K562 (cell line): ENCODE data around the gene EMC9. TPM values are rescaled to one million over a fixed set of nuclear protein-coding genes. Genes with fewer than 3 reads are reported as not detected.

Experiments used
- BACH1 ChIP-seq: fragments of 200-800 bp; sonication (Bioruptor generic); IDR thresholded peaks from 2 replicates; pipeline ENCODE4 v1.6.1; 2016; ENCODE audit warnings: missing genetic modification characterization, missing compliant biosample characterization
- MCM7 ChIP-seq, 2 experiments: fragments of 450-650 bp; IDR thresholded peaks; 2 replicates each; pipeline ENCODE4 v1.6.1; 2016 to 2018
- NFIX ChIP-seq: fragments of 250-450 bp; sonication (Bioruptor Pico); IDR thresholded peaks from 2 replicates; pipeline ENCODE4 v1.4.0; 2020; ENCODE audit warnings: low read depth, mild to moderate bottlenecking, moderate library complexity
- PCBP1 ChIP-seq: fragments of 200-400 bp; formaldehyde crosslinking; IDR thresholded peaks from 2 replicates; pipeline ENCODE4 v1.6.1; 2018; ENCODE audit warnings: mild to moderate bottlenecking, low read depth, low read length; ENCODE audit not compliant: poor library complexity, severe bottlenecking
- PHF21A ChIP-seq: fragments of 450-650 bp; IDR thresholded peaks from 2 replicates; pipeline ENCODE4 v1.6.1; 2017; ENCODE audit warnings: low read depth, borderline replicate concordance
- PTBP1 ChIP-seq: fragments of 200-400 bp; formaldehyde crosslinking; IDR thresholded peaks from 2 replicates; pipeline ENCODE4 v1.6.1; 2017; ENCODE audit warnings: low read depth, low read length
- SMARCC2 ChIP-seq: fragments of 450-650 bp; IDR thresholded peaks from 2 replicates; pipeline ENCODE4 v1.6.1; 2017; ENCODE audit warnings: antibody characterized with exemption, moderate library complexity, mild to moderate bottlenecking, low read depth
- ZNF134 ChIP-seq: fragments of 250-450 bp; sonication (Bioruptor Pico); conservative IDR thresholded peaks from 2 replicates; pipeline ENCODE4 v1.4.0; 2020
- polyA plus RNA-seq, 8 experiments: library from polyadenylated mRNA; depleted of rRNA in 4 of 8; stranded (reverse) in 5 of 8; unstranded in 3 of 8; fragments of >200 nt; fragmentation: Nextera tagmentation in 2 of 8; fragmentation: Illumina TruSeq in 1 of 8; extraction: Ambion mirVana in 2 of 8; extraction: Trizol in 1 of 8; gene quantifications; 2 replicates each; pipeline versions ENCODE4 v1.2.1 to v1.2.3, GENCODE V29; 2011 to 2014; ENCODE audit warnings: inconsistent platforms in 1 of 8, missing spikeins in 1 of 8
- total RNA-seq, 7 experiments: library from RNA; depleted of rRNA in 6 of 7; stranded (reverse); fragments of >200 nt in 6 of 7; fragmentation: Illumina TruSeq in 2 of 7; extraction: Trizol in 2 of 7; gene quantifications; 2 replicates each; pipeline versions ENCODE4 v1.2.1 to v1.2.3, GENCODE V29; 2011 to 2021; ENCODE audit warnings: low replicate concordance in 1 of 7
- TF ChIP-seq, protein P1 (sequence below): fragments of 450-650 bp; IDR thresholded peaks from 2 replicates; pipeline ENCODE4 v1.6.1; 2016; ENCODE audit warnings: mild to moderate bottlenecking, moderate library complexity
- TF ChIP-seq, protein P2 (sequence below): fragments of 250-450 bp; sonication (Bioruptor Pico); IDR thresholded peaks from 2 replicates; pipeline ENCODE4 v1.4.0; 2020

The EMC9 gene
- total and polyA plus RNA-seq, 9 of the 15 experiments (the other 6 are each of a cell fraction or from before 2014, with no cell fraction given), result 3.1 to 13.2 (median 7.8) TPM

DNA sequence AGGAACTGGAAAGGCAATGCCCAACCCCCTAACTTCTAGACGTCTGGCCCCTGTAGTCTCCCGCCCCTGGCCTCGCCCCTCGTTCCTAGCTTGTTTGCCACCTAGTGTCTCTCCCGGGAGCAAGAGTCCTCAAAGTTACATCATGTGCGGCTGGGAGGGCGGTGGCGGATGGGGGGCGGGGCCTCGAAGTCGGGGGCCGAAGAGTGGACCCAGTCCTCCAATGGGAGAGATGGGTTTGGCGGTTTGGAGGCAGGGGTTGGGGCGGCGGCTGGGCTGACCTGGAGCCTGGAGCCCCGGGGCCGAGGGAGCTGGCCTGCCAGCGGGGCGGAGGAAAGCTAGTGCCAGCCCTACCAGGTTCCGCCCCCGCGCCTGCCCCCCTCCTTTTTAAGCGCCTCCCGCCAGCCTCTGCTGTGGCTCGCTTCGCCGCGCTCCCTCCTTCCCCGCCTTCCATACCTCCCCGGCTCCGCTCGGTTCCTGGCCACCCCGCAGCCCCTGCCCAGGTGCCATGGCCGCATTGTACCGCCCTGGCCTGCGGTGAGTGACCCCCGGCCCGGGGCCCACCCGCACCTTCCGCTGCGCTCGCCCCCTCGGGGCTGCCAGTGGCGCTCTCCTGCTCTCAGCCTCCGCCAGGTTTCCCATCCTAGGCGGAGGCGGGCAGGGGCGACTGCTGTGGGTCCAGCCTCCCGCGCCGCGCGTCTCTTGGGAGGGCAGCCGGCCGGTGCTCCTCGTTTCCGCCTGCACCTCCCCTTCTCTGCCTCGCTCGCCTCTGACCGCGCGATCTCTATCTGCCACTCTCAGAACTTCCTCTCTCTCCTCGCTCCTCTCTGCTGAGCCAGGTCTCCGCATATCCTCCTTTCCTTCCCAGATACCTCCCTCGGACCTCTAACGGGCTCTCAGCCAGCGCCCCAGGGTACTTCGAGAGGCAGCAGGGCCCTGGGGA lies 47.2 kb downstream of the EMC9 start, which contains the start of gene PCK2 (continued):
- TF ChIP-seq, protein P1, sequence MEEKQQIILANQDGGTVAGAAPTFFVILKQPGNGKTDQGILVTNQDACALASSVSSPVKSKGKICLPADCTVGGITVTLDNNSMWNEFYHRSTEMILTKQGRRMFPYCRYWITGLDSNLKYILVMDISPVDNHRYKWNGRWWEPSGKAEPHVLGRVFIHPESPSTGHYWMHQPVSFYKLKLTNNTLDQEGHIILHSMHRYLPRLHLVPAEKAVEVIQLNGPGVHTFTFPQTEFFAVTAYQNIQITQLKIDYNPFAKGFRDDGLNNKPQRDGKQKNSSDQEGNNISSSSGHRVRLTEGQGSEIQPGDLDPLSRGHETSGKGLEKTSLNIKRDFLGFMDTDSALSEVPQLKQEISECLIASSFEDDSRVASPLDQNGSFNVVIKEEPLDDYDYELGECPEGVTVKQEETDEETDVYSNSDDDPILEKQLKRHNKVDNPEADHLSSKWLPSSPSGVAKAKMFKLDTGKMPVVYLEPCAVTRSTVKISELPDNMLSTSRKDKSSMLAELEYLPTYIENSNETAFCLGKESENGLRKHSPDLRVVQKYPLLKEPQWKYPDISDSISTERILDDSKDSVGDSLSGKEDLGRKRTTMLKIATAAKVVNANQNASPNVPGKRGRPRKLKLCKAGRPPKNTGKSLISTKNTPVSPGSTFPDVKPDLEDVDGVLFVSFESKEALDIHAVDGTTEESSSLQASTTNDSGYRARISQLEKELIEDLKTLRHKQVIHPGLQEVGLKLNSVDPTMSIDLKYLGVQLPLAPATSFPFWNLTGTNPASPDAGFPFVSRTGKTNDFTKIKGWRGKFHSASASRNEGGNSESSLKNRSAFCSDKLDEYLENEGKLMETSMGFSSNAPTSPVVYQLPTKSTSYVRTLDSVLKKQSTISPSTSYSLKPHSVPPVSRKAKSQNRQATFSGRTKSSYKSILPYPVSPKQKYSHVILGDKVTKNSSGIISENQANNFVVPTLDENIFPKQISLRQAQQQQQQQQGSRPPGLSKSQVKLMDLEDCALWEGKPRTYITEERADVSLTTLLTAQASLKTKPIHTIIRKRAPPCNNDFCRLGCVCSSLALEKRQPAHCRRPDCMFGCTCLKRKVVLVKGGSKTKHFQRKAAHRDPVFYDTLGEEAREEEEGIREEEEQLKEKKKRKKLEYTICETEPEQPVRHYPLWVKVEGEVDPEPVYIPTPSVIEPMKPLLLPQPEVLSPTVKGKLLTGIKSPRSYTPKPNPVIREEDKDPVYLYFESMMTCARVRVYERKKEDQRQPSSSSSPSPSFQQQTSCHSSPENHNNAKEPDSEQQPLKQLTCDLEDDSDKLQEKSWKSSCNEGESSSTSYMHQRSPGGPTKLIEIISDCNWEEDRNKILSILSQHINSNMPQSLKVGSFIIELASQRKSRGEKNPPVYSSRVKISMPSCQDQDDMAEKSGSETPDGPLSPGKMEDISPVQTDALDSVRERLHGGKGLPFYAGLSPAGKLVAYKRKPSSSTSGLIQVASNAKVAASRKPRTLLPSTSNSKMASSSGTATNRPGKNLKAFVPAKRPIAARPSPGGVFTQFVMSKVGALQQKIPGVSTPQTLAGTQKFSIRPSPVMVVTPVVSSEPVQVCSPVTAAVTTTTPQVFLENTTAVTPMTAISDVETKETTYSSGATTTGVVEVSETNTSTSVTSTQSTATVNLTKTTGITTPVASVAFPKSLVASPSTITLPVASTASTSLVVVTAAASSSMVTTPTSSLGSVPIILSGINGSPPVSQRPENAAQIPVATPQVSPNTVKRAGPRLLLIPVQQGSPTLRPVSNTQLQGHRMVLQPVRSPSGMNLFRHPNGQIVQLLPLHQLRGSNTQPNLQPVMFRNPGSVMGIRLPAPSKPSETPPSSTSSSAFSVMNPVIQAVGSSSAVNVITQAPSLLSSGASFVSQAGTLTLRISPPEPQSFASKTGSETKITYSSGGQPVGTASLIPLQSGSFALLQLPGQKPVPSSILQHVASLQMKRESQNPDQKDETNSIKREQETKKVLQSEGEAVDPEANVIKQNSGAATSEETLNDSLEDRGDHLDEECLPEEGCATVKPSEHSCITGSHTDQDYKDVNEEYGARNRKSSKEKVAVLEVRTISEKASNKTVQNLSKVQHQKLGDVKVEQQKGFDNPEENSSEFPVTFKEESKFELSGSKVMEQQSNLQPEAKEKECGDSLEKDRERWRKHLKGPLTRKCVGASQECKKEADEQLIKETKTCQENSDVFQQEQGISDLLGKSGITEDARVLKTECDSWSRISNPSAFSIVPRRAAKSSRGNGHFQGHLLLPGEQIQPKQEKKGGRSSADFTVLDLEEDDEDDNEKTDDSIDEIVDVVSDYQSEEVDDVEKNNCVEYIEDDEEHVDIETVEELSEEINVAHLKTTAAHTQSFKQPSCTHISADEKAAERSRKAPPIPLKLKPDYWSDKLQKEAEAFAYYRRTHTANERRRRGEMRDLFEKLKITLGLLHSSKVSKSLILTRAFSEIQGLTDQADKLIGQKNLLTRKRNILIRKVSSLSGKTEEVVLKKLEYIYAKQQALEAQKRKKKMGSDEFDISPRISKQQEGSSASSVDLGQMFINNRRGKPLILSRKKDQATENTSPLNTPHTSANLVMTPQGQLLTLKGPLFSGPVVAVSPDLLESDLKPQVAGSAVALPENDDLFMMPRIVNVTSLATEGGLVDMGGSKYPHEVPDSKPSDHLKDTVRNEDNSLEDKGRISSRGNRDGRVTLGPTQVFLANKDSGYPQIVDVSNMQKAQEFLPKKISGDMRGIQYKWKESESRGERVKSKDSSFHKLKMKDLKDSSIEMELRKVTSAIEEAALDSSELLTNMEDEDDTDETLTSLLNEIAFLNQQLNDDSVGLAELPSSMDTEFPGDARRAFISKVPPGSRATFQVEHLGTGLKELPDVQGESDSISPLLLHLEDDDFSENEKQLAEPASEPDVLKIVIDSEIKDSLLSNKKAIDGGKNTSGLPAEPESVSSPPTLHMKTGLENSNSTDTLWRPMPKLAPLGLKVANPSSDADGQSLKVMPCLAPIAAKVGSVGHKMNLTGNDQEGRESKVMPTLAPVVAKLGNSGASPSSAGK, result peak; percentile 53; the same call in 1 of the 2 replicates
- TF ChIP-seq BACH1 (tag) (no peak), SMARCC2 (no peak), MCM7 (IDR thresholded peaks at IDR 0.05) (no peak), ZNF134 (CRISPR knock-in tag) (no peak), NFIX (no peak), PHF21A (no peak), PCBP1 (peak; percentile 95), PTBP1 (no peak)
- TF ChIP-seq, protein P2, sequence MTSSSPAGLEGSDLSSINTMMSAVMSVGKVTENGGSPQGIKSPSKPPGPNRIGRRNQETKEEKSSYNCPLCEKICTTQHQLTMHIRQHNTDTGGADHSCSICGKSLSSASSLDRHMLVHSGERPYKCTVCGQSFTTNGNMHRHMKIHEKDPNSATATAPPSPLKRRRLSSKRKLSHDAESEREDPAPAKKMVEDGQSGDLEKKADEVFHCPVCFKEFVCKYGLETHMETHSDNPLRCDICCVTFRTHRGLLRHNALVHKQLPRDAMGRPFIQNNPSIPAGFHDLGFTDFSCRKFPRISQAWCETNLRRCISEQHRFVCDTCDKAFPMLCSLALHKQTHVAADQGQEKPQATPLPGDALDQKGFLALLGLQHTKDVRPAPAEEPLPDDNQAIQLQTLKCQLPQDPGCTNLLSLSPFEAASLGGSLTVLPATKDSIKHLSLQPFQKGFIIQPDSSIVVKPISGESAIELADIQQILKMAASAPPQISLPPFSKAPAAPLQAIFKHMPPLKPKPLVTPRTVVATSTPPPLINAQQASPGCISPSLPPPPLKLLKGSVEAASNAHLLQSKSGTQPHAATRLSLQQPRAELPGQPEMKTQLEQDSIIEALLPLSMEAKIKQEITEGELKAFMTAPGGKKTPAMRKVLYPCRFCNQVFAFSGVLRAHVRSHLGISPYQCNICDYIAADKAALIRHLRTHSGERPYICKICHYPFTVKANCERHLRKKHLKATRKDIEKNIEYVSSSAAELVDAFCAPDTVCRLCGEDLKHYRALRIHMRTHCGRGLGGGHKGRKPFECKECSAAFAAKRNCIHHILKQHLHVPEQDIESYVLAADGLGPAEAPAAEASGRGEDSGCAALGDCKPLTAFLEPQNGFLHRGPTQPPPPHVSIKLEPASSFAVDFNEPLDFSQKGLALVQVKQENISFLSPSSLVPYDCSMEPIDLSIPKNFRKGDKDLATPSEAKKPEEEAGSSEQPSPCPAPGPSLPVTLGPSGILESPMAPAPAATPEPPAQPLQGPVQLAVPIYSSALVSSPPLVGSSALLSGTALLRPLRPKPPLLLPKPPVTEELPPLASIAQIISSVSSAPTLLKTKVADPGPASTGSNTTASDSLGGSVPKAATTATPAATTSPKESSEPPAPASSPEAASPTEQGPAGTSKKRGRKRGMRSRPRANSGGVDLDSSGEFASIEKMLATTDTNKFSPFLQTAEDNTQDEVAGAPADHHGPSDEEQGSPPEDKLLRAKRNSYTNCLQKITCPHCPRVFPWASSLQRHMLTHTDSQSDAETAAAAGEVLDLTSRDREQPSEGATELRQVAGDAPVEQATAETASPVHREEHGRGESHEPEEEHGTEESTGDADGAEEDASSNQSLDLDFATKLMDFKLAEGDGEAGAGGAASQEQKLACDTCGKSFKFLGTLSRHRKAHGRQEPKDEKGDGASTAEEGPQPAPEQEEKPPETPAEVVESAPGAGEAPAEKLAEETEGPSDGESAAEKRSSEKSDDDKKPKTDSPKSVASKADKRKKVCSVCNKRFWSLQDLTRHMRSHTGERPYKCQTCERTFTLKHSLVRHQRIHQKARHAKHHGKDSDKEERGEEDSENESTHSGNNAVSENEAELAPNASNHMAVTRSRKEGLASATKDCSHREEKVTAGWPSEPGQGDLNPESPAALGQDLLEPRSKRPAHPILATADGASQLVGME (CRISPR knock-in tag), result 0 out of 2 replicates have a peak, but pooled peaks have one; percentile 51
